Mucosa of gallbladder (tissue), 1 donor: ENCODE measurements around the gene INF2. TPM values are rescaled to one million over a fixed set of nuclear protein-coding genes. Genes with fewer than 3 reads are reported as not detected.
A peak's percentile ranks its signal among the peaks of the same experiment; 100 is the strongest.

Experiments
- DNase-seq: peaks from one replicate; pipeline ENCODE4 v3.0.0-alpha.2; 2020; ENCODE audit warnings: low spot score
- total RNA-seq: library from RNA; stranded (reverse); gene quantifications from one replicate; pipeline ENCODE4 v1.2.1, GENCODE V29; 2021
- donor health status: DM: no; HTN: no; CAD: no.

Gene INF2
- total RNA-seq, 1 donor from 2014 or later = 306 TPM

DNA sequence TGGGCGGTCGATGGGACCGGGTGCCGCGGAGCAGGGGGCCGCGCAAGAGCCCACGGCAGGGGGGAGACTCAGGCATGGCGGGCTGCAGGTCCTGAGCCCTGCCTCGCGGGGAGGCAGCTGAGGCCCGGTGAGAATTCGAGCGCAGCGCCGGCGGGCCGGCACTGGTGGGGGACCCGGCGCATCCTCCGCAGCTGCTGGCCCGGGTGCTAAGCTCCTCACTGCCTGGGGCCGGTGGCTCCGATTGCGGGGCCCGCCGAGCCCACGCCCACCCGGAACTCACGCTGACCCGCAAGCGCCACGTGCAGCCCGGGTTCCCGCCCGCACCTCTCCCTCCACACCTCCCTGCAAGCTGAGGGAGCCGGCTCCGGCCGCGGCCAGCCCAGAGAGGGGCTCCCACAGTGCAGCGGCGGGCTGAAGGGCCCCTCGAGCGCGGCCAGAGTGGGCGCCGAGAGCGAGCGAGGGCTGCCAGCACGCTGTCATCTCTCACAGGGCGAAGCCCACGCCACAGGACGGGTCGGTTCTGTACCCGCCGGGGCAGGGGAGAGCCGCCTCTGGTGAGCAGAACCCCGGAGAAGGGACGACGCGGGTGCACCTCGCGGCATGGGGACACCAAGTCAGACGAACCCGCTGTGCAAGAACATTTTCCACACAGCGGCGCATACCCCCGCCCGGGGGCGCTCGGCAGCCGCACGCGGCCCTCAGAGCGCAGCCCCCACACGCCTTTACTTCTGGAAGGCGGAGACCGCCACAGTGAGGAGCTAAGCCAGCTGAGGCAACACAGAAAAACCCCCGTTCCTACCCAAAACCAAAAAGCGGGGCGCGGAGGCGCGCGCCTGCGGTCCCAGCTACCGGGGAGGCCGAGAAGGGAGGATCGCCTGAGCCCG, 62.4 kb downstream of the INF2 start:
- no peak for DNase-seq

DNA sequence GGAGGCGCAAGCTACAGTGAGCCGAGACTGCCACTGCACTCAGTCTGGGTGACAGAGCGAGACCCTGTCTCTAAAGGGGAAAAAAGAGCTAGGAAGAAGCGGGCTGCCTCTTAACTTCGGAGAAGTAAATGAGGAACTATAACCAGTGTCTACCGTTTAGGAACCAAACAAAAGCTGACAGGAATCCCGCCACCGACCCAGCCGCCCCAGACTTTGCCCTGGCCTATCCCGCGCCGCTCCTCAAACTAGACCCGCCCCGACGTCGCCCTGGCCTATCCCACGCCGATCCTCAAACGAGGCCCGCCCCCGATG, 63.0 kb downstream of the INF2 start:
- no peak for DNase-seq

DNA sequence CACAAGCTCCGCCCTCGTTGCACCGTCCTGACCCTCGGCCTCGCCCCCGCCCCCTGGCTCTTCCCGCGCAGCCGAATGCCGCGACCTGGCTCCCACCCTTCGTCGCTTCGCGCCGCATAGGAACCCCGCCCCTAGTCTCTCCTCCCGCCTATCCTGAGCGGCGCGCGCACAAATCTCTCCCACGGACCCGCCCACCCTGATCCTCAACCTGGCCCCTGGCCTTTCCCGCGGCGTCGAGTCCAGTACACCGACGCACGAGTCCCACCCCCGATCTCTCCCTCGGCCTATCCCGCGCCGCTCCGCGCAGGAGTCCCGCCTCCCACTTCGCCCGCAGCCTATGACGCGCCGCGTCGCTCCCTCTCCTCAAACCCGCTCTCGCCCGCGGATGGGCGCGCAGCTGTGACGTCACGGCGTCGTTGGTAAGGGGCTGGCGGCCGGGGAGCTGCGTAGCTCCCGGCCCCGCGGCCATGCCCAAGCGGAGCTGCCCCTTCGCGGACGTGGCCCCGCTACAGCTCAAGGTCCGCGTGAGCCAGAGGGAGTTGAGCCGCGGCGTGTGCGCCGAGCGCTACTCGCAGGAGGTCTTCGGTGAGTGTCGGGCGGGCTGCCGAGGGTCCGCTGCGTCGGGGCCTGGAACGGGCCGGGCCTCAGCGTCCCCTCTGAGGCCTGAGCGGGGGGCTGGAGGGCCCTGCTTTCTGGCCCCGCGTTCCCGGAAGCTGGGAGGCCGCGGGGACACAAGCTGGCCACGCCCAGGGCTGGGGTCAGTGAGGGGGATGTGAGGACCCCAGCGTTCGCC, 63.5 kb downstream of the INF2 start, which contains the start of gene SIVA1:
SIVA1 (plus strand) TSS at position 413 of the 793 bp plus-strand sequence; CDS start at position 468, 55 bp downstream.
- peak; percentile 99 for DNase-seq

DNA sequence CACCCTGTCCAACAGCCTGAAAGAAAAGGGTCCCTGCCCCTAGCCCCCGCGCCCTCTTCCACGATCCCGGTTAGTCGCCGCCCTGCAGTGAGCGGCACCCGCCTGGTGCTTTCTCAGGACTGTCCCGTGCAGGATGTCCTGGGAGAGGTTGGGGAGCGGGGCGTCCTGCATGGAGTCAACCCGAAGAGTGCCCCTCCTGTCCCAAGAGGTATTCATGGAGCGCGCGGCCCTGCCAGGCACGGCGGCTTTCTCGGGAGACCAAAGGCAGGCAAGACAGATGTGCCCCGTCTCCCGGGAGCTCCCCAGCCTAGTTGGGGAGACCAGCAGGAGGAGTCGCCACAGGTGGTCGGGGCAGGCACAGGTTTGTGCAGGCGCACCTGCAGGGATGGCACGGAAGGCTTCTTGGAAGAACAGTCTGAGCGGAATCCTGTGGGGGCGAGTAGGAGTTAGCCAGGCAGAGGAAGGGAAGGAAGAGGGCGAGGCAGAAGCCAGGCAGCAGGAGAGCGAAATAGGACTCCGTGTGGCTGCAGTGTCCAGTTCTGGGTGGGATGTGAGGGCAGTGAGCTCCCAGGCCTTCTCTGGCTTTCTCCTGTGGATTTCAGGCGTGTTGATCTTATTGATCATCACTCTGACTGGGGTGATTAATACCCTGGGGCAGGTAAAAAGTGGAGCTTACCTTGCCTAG, 64.3 kb downstream of the INF2 start:
- DNase-seq = no peak

DNA sequence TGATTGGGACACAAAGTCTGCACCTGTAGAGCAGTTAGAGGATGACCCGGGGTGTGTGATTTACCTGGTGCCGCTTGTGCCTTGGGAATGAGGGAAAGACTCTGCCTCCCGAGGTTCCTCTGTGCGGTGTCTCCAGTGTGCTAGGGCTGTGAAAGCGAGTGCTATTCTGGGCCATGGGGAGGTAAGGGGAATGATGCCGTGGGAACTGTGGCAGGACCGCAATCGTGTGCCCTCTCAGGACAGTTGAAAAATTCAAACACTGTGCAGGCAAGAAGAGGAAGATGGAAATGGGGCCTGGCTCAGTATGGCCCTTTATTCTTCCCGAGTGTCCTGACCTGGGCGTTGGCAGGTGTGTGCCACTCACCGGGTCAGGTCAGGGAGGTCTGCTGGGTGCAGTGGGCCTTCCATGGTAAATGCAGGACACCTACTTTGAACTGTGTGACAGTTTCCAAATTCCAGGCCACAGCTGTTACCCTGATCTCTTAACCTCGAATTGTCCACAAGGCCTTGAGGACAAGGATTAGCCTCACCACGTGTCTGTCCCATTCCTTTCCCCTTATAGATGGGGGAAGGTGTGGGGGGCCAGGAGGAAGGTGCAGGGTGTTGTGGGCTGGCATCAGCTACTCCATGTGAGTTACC, 64.9 kb downstream of the INF2 start:
- no peak for DNase-seq

GRCh38 chr14:104755621-104756020, 66.2 kb downstream of the INF2 start:
- DNase-seq = no peak

- no peak for DNase-seq
Observed at GRCh38 chr14:104756477-104757237, 67.2 kb downstream of the INF2 start.

DNA sequence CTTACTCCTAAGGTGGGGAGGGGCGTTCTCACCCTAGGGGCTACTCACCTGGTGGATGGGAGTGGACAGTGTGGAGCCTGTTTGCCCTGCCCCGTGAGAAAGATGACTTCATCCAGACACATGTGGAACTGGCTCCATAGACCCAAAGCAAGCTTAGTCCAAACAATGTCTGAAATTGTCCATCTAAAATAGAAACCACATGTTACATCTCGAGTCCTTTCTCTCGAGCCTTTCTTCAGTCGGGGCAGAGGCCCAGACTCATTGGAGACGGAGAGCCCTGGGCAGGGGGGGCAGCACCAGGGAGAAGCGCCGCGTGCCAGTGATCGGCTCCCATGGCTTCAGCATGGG, 67.8 kb downstream of the INF2 start:
- no peak for DNase-seq

DNA sequence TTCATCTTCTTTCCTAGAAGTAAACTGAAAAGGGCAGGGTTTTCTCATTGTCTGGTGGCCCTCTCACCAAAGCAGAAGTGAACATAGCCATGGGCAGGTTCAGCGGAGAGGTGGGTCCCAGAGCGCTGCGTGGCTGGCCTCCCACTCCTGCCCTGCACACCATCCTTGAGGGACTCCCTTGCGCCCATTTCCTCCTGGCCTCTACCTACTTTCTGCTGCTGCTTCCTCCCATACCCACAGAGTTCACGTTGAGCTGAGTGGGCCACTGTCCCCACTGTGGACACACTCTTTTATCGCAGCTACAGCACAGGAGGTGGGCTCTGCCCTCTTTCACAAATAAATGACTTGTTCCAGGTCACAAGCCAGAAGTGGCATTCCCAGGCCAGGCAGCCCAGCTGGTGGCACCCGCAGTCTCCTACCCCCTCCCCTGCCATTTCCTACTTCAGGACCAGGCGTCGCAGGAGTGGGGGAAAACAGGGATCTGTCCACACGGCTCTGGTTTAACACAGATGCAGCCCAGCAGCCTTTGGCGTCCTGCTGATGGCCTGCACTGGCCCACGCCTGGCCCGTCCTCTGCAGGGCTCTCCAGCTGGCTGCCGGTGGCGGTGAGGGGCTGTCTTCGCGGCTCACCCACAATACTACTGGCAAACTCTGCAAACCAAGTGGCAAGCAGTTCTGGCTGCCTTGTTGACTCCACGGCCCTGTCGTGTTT, 68.4 kb downstream of the INF2 start:
- DNase-seq = no peak

GRCh38 chr14:104758981-104759969, 69.9 kb downstream of the INF2 start:
- DNase-seq = no peak

- DNase-seq = no peak
Observed at GRCh38 chr14:104765517-104765916, 76.1 kb downstream of the INF2 start.

DNA sequence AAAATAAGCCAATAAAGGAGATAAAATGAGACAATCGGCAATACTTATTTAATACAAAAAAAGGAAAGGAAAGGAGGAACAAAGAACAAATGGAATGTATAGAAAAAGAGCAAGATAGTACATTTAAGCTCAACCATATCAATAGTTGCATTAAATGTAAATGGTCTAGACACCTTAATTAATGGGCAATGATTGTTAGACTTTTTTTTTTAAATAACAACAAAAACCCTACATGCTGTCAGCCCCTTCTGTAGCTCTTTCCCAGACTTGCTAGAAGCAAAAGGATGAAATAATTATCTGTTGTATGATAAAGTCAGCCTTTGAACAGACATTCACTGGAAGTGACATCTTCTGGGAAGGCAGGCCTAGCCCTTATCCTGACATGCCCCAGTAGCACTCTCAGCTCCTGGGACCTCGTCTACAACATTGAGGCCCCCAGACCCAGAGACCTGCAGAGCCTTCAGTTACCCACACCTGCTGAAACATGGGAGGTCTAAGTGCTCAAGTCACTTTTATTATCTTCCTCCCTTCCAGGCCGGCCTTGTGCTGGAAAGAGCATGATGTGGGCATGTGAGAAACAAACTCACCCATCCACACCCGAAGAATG, 76.9 kb downstream of the INF2 start:
- DNase-seq = no peak

DNA sequence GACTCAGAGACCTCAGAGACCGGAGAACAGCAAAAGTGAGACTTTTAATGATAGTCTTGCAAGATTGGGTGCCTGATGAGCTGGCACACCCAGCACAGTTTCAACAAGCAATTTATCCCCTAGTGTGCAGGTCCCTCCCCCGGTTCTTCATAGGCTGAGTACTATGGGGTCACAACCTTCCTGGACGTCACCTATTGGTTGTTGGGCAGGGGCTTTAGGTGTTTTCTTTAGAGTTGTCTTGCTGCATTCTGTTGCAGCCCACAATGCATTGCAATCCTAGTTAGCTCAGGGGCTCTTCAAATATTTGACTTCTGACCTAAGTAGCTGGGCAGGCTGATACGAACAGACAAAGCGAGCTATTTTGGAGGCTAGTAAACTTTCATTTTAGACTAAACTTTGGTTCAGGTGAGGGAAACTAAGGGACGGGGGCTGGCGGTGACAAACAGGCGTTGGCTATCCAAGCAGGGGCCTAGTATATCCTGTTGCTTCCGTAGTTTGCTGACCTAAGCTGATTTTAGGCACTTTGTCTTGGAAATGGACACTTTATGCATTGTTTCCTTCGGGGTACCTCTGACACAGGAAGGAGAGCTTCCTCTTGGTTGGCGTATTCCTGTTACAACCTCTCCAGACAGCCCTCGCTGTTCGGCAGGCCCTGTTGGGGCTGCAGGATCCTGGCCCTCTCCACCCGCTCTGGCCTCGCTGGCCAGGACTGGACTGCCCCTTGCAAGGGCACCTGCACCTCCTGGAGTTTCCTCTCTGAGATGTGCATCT, 77.6 kb downstream of the INF2 start:
- DNase-seq = no peak

- DNase-seq = no peak
Observed at GRCh38 chr14:104767634-104767918, 78.2 kb downstream of the INF2 start.

- peak; percentile 92 for DNase-seq
Observed at GRCh38 chr14:104768437-104769323, 79.3 kb downstream of the INF2 start.

GRCh38 chr14:104769324-104770071, 80.1 kb downstream of the INF2 start:
- DNase-seq = no peak
